Duodenal mucosa (tissue), 2 donors: ENCODE measurements around the gene LSM14A.

Experiments
- H3K27ac ChIP-seq: one replicate; pipeline ENCODE4 v1.7.0; 2013; ENCODE audit warnings: low read depth, low read length
- H3K27me3 ChIP-seq, 2 donors: one replicate each; pipeline ENCODE4 v1.7.0; 2013; ENCODE audit warnings: low read length in 2 of 2, control low read depth in 1 of 2; ENCODE audit not compliant: insufficient read depth in 2 of 2, control insufficient read depth in 1 of 2
- H3K36me3 ChIP-seq, 2 donors: one replicate each; pipeline ENCODE4 v1.7.0; 2013; ENCODE audit warnings: low read length in 2 of 2, control low read depth in 1 of 2; ENCODE audit not compliant: insufficient read depth in 2 of 2, control insufficient read depth in 1 of 2
- H3K4me1 ChIP-seq, 2 donors: one replicate each; pipeline ENCODE4 v1.7.0; 2013; ENCODE audit warnings: low read length in 2 of 2, control low read depth in 1 of 2; ENCODE audit not compliant: insufficient read depth in 2 of 2, control insufficient read depth in 1 of 2
- H3K4me3 ChIP-seq, 2 donors: one replicate each; pipeline ENCODE4 v1.7.0; 2013; ENCODE audit warnings: low read length in 2 of 2, low read depth in 1 of 2
- H3K9ac ChIP-seq, 2 donors: one replicate each; pipeline ENCODE4 v1.7.0; 2013; ENCODE audit warnings: low read length in 2 of 2, low read depth in 1 of 2
- H3K9me3 ChIP-seq, 2 donors: one replicate each; pipeline ENCODE4 v1.7.0; 2013; ENCODE audit warnings: low read length in 2 of 2, control low read depth in 1 of 2; ENCODE audit not compliant: control insufficient read depth in 1 of 2

The LSM14A gene

DNA sequence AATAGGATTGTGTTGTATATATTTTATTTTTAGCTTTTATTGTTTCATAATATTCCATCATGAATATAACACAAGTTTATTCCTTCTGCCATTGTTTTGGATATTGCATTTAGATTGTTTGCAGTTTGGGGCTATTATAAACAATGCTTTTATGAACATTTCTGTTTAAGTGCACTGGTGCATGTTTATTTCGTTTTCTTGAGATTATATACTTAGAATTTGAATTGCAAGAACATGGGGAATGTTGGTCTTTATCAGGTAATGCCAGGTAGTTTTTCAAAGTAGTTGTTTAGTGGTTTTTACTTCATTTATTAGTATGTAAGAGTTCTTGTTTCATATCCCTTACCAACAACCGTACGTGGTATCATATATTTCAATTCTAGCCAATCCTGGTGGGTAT, 4.3 kb downstream of the LSM14A start:
- H3K4me3 ChIP-seq: no peak overlapping the region
- H3K27ac ChIP-seq: no peak overlapping the region
- H3K4me1 ChIP-seq: peaks cover 42 to 59% of the 10 kb centered on the region in 2 donors
- no peaks in the 10 kb centered on the region for H3K36me3 ChIP-seq
- H3K9me3 ChIP-seq: no peaks in the 10 kb centered on the region
- H3K27me3 ChIP-seq: no peaks in the 10 kb centered on the region
- no peak overlapping the region for H3K9ac ChIP-seq

DNA sequence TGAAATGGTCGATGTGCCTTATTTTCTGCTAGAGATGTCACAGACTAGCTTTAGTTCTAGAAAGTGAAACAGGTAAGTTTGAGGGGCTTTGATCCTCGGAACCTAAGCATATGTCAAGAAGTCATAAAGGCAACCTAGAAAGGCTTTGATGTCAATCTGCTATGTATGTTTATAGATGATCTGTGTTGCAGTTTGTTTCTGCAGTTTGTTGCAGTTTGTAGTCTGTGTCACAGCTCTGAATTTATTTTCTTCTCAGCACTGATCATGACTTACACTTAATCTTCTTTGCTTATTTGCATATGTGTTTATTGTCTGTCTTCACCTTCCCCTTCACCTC, 5.9 kb downstream of the LSM14A start:
- Histone ChIP-seq H3K9ac (no peak overlapping the region), H3K27ac (no peak overlapping the region), H3K36me3 (no peaks in the 10 kb centered on the region), H3K4me1 (peaks cover 48 to 56% of the 10 kb centered on the region in 2 donors), H3K27me3 (no peaks in the 10 kb centered on the region), H3K9me3 (no peaks in the 10 kb centered on the region), H3K4me3 (no peak overlapping the region)

DNA sequence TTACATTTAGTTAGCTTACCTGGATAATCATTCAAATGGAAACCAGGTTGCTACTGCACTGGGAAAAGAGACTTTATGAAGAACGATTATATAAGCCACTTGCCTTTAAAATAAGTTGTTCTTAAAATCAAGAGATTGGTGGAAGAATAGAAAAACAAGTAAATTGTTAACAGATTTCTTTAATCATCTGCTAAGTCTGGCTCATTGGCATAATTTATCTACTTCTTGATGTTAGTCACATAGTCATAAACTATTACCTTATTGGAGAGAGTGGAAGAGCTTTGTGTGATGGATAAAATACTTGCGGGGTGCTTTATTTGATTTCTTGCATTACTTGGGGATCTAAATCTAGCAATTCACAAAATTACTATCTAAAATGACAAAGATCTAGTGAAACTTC, 6.8 kb downstream of the LSM14A start:
- Histone ChIP-seq H3K36me3 (no peaks in the 10 kb centered on the region), H3K4me3 (peak overlapping the region in 1 of 2 donors; percentile 8), H3K9ac (no peak overlapping the region), H3K27me3 (no peaks in the 10 kb centered on the region), H3K9me3 (no peaks in the 10 kb centered on the region), H3K27ac (no peak overlapping the region), H3K4me1 (peaks cover 48 to 49% of the 10 kb centered on the region in 2 donors)

DNA sequence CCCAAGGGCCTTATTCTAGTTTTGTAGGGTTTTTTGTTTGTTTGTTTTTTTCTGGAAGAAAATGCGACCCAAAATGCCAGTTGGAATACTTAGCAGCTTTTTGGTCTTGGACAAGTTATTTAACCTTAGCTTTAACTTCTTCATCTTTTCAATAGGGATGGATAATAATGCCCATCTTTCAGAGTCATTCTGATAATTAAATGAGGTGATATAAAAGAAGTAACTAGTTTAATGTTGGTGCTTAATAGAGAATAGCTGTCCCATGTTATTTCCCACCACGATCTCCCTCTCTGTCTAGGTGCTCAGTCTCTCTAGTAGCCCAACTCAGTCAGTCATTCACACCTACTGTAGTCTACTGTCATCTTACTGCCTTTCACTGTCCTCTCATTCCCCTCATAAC, 8.0 kb downstream of the LSM14A start:
- Histone ChIP-seq H3K4me1 (peaks cover 46 to 52% of the 10 kb centered on the region in 2 donors), H3K9ac (no peak overlapping the region), H3K36me3 (no peaks in the 10 kb centered on the region), H3K27ac (no peak overlapping the region), H3K27me3 (no peaks in the 10 kb centered on the region), H3K9me3 (no peaks in the 10 kb centered on the region), H3K4me3 (no peak overlapping the region)

DNA sequence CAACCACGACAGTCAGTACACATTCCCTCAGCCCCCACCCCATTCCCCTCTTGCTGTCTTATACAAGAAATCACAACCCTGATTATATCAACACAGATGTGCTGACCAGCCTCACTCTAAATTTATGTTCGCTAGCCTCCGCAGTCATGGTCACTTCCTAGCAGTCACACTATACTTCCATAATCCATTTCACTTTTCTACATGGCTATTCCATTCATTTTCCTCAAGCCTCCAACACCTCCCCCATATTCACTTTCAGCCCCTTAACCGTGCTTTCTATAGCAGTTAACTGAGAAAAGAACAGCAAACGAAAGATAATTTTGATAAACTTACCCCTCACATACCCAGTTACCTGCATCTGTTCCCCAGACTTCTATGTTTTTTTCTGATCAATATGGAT, 8.4 kb downstream of the LSM14A start:
- Histone ChIP-seq H3K36me3 (no peaks in the 10 kb centered on the region), H3K9ac (no peak overlapping the region), H3K27me3 (no peaks in the 10 kb centered on the region), H3K4me1 (peaks cover 47 to 57% of the 10 kb centered on the region in 2 donors), H3K27ac (no peak overlapping the region), H3K9me3 (no peaks in the 10 kb centered on the region), H3K4me3 (no peak overlapping the region)

DNA sequence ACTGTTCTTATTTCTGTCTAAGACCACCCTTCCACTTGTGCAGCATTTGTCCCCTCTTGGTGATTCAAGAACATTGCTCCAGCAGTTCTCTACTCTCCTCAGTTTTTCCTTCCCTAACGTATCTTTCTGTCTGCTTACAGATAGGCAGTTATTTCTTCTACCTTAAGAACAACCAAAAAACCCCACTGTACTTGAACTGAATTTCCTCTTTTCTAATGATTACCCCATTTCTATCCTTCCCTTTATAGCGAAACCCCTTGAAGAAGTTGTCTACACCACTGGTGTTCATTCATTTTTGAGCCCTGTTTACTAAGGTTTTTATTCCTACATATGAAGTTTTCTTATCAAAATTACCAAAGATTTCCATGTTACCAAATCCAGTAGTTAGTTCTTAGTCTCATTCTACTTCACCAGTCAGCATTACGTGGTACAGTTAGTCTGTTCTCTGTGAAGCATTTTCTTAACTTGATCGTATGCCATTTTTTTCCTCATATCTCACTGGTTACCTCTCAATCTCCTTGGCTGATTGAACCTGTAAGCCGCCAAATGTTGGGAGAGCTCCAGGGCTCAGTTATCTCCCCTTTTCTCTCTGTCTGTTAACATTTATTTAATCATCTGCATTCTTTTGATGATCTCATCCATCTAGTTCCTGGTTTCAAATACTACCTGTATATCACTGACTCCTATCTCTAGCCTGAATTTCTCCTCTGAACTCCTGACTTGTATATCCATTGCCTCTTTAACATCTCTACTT, 9.0 kb downstream of the LSM14A start:
- H3K27me3 ChIP-seq: no peaks in the 10 kb centered on the region
- H3K9me3 ChIP-seq: no peaks in the 10 kb centered on the region
- no peak overlapping the region for H3K4me3 ChIP-seq
- no peak overlapping the region for H3K27ac ChIP-seq
- H3K9ac ChIP-seq: no peak overlapping the region
- H3K36me3 ChIP-seq: no peaks in the 10 kb centered on the region
- H3K4me1 ChIP-seq: peaks cover 45 to 62% of the 10 kb centered on the region in 2 donors

DNA sequence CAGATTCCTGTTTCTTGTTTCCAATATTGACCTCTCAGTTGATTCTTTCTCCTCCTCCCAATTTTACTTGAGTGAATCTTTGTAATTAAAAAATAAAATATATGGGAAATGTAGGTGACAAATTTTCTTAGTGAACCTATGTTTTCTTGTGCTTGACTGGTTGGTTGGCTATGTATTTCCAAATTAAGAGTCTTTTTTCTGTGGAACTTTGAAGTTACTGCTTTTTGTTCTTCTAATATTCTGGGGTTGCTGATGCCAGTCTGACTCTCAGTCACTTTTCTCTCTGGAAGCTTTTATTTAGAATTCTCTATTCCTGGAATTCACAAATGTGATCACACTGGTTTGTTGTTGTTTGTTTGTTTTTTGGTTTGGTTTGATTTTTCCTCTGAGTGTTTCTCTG, 9.8 kb downstream of the LSM14A start:
- no peak overlapping the region for H3K4me3 ChIP-seq
- no peaks in the 10 kb centered on the region for H3K9me3 ChIP-seq
- H3K9ac ChIP-seq: no peak overlapping the region
- H3K4me1 ChIP-seq: peaks cover 44 to 54% of the 10 kb centered on the region in 2 donors
- H3K27me3 ChIP-seq: no peaks in the 10 kb centered on the region
- H3K36me3 ChIP-seq: no peaks in the 10 kb centered on the region
- H3K27ac ChIP-seq: no peak overlapping the region

DNA sequence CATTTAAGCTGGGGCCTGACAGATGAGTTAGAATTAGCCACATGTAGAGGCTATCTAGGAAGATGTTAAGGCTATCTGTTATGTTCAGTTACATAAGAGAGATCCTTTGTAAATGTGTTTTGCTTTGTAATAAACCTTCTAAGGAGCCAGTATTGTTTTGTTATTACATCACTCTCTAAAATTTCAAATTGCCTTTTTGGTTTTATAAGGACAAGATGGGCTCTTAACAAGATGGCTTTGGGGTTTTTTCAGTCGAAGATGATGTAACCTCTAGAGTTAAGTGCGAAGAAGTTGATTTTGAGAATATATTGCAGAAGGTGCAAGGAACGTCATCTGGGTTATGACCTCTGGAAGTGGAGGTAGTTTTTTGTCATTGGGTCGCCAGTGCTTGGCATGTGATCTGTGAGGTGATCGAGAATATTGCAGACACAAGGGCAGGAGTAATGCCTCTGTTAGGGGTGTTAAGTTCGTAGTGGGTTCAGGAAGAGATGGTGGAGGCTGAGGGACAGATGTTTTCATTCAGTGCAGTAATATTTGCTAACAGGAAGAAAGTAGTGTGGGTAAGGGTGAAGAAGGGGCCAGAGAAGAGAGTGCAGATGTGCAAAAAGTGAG, 12.7 kb downstream of the LSM14A start:
- Histone ChIP-seq H3K27me3 (no peaks in the 10 kb centered on the region), H3K4me1 (peaks cover 26 to 49% of the 10 kb centered on the region in 2 donors), H3K9ac (no peak overlapping the region), H3K27ac (no peak overlapping the region), H3K36me3 (no peaks in the 10 kb centered on the region), H3K4me3 (no peak overlapping the region), H3K9me3 (no peaks in the 10 kb centered on the region)

DNA sequence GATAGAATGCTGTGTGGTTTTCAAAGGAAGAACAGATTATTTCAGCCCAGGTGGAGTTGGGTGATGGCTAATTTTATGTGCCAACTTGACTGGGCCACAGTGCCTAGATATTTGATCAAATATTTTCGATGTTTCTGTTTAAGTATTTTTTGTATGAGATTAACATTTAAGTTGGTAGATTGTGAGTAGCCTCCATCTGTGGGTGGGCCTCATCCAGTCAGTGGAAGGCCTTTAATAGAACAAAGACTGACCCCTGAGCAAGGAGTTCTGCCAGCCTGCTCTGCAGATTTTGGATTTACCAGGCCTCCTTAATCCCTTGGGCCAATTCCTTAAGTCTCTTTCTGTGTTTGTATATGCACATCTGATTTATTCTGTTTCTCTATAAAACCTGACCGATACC, 13.9 kb downstream of the LSM14A start:
- peaks cover 24 to 42% of the 10 kb centered on the region in 2 donors for H3K4me1 ChIP-seq
- H3K27me3 ChIP-seq: no peaks in the 10 kb centered on the region
- no peak overlapping the region for H3K9ac ChIP-seq
- H3K36me3 ChIP-seq: no peaks in the 10 kb centered on the region
- H3K4me3 ChIP-seq: no peak overlapping the region
- no peaks in the 10 kb centered on the region for H3K9me3 ChIP-seq
- no peak overlapping the region for H3K27ac ChIP-seq

DNA sequence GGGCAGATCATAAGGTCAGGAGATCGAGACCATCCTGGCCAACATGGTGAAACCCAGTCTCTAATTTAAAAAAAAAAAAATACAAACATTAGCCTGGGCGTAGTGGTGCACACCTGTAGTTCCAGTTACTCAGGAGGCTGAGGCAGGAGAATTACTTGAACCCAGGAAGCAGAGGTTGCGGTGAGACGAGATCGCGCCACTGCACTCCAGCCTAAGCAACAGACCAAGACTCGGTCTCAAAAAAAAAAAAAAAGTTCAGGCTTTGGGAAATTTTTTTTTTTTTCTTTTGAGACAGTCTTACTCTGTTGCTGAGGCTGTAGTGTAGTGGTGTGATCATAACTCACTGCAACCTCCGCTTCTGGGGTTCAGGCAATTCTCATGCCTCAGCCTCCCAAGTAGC, 14.7 kb downstream of the LSM14A start:
- no peak overlapping the region for H3K9ac ChIP-seq
- H3K4me3 ChIP-seq: no peak overlapping the region
- peaks cover 24 to 34% of the 10 kb centered on the region in 2 donors for H3K4me1 ChIP-seq
- H3K27ac ChIP-seq: no peak overlapping the region
- H3K36me3 ChIP-seq: no peaks in the 10 kb centered on the region
- H3K27me3 ChIP-seq: no peaks in the 10 kb centered on the region
- H3K9me3 ChIP-seq: no peaks in the 10 kb centered on the region
